K562 (cell line): ENCODE results near the gene YIF1A. TPM values are rescaled to one million over a fixed set of nuclear protein-coding genes. Genes with fewer than 3 reads are reported as not detected.

Experiments
- CHD4 ChIP-seq: fragments of 200-600 bp; sonication (generic); IDR thresholded peaks from 3 replicates; pipeline ENCODE4 v1.6.1; 2012; ENCODE audit warnings: low read depth, mild to moderate bottlenecking, mixed read lengths, low read length, inconsistent platforms; ENCODE audit not compliant: insufficient read depth, insufficient replicate concordance, poor library complexity, severe bottlenecking
- ESRRA ChIP-seq: fragments of 450-650 bp; IDR thresholded peaks from 2 replicates; pipeline ENCODE4 v1.6.1; 2014; ENCODE audit warnings: low read depth, mild to moderate bottlenecking, moderate library complexity, borderline replicate concordance
- EZH2 ChIP-seq: IDR thresholded peaks from 2 replicates; pipeline ENCODE4 v1.6.1; 2012; ENCODE audit warnings: low read depth, mild to moderate bottlenecking, inconsistent platforms, low read length, borderline replicate concordance
- FOXK1 ChIP-seq: sonication (generic); formaldehyde crosslinking; IDR thresholded peaks from 2 replicates; pipeline ENCODE4 v1.8.0; 2022; ENCODE audit warnings: missing genetic modification reagents, mild to moderate bottlenecking, borderline replicate concordance
- HDAC8 ChIP-seq: fragments of 450-650 bp; IDR thresholded peaks from 2 replicates; pipeline ENCODE4 v1.6.1; 2016; ENCODE audit warnings: mild to moderate bottlenecking, missing genetic modification characterization, moderate library complexity, missing compliant biosample characterization
- MCM5 ChIP-seq: fragments of 450-650 bp; IDR thresholded peaks from 2 replicates; pipeline ENCODE4 v1.6.1; 2016; ENCODE audit warnings: low read depth
- PTRF ChIP-seq: fragments of 450-650 bp; IDR thresholded peaks from 2 replicates; pipeline ENCODE4 v1.6.1; 2016; ENCODE audit warnings: mild to moderate bottlenecking, missing genetic modification characterization, missing compliant biosample characterization
- SRSF7 ChIP-seq: fragments of 200-400 bp; formaldehyde crosslinking; optimal IDR thresholded peaks from 2 replicates; pipeline ENCODE3; 2017; ENCODE audit warnings: mild to moderate bottlenecking, low read depth, low read length
- TFAM ChIP-seq: fragments of 250-450 bp; sonication (Bioruptor Pico); conservative IDR thresholded peaks from 2 replicates; pipeline ENCODE4 v1.5.0; 2021; ENCODE audit warnings: mild to moderate bottlenecking, moderate library complexity
- TRIM28 ChIP-seq: fragments of 450-650 bp; IDR thresholded peaks from 2 replicates; pipeline ENCODE4 v1.6.1; 2017
- ZBTB8A ChIP-seq: fragments of 450-650 bp; IDR thresholded peaks from 2 replicates; pipeline ENCODE4 v1.6.1; 2018; ENCODE audit warnings: mild to moderate bottlenecking, moderate library complexity; ENCODE audit not compliant: partially characterized antibody
- ZNF146 ChIP-seq: IDR thresholded peaks from one replicate; pipeline ENCODE4 v1.6.1; 2018; ENCODE audit warnings: missing compliant biosample characterization; ENCODE audit not compliant: unreplicated experiment
- ZNF41 ChIP-seq: fragments of 250-450 bp; sonication (Bioruptor Pico); conservative IDR thresholded peaks from 2 replicates; pipeline ENCODE4 v1.4.0; 2020; ENCODE audit warnings: mild to moderate bottlenecking
- polyA plus RNA-seq, 8 experiments: library from polyadenylated mRNA; depleted of rRNA in 4 of 8; stranded (reverse) in 5 of 8; unstranded in 3 of 8; fragments of >200 nt; fragmentation: Nextera tagmentation in 2 of 8; fragmentation: Illumina TruSeq in 1 of 8; extraction: Ambion mirVana in 2 of 8; extraction: Trizol in 1 of 8; gene quantifications; 2 replicates each; pipeline versions ENCODE4 v1.2.1 to v1.2.3, GENCODE V29; 2011 to 2014; ENCODE audit warnings: inconsistent platforms in 1 of 8, missing spikeins in 1 of 8
- total RNA-seq, 7 experiments: library from RNA; depleted of rRNA in 6 of 7; stranded (reverse); fragments of >200 nt in 6 of 7; fragmentation: Illumina TruSeq in 2 of 7; extraction: Trizol in 2 of 7; gene quantifications; 2 replicates each; pipeline versions ENCODE4 v1.2.1 to v1.2.3, GENCODE V29; 2011 to 2021; ENCODE audit warnings: low replicate concordance in 1 of 7
- TF ChIP-seq, protein P1 (sequence below), 2 experiments: fragments of 250-450 bp in 1 of 2; fragments of 450-650 bp in 1 of 2; sonication (Bioruptor Pico) in 1 of 2; IDR thresholded peaks; 2 replicates each; pipeline versions ENCODE4 v1.6.1 to v1.8.0; 2016 to 2021; ENCODE audit warnings: mild to moderate bottlenecking in 2 of 2, moderate library complexity in 2 of 2, missing compliant biosample characterization in 1 of 2, missing genetic modification characterization in 1 of 2
- TF ChIP-seq, protein P2 (sequence below), 2 experiments: IDR thresholded peaks in 1 of 2; conservative IDR thresholded peaks in 1 of 2; 2 replicates each; pipeline ENCODE4 v1.6.1; 2016; ENCODE audit warnings: low read depth in 2 of 2, mild to moderate bottlenecking in 1 of 2, missing compliant biosample characterization in 1 of 2, missing genetic modification characterization in 1 of 2, moderate library complexity in 1 of 2
- TF ChIP-seq, protein P3 (sequence below): fragments of 450-650 bp; IDR thresholded peaks from 2 replicates; pipeline ENCODE4 v1.6.1; 2016; ENCODE audit warnings: low read depth

YIF1A gene
- total and polyA plus RNA-seq, 9 of the 15 experiments (the other 6 are each of a cell fraction or from before 2014, with no cell fraction given), result 8.6 to 121 (median 77.2) TPM

DNA sequence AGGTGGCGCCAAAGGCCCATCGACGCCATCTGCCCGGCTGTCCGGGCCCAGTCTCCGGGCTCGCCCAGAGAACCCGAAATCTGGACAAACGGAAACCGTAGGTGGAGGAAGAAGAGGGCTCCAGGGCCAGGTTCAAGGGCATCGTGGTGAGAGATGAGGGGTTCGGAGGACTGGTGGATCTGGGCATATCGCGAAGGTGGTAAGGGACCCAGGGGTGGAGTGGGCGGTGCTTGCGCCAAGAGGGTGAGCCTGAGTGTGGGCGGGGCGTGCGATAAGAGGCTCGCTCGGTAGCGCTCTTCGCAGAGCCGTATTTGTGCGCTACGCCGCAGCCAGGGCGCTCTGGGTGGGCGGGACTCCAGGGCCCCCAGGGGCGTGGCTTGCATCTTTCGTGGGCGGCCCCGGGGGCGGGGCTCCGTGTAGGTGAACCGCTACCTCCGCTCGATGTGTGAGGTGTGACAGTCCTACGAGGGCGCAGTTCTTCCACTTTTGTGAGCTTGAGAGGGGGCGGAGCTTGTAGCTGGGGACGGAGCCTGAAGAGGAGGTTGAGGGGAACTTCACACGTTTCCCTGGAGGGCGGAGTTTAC is 23.1 kb upstream of the YIF1A start (continued):
- TF ChIP-seq, protein P1, sequence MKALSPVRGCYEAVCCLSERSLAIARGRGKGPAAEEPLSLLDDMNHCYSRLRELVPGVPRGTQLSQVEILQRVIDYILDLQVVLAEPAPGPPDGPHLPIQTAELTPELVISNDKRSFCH (CRISPR knock-in tag; IDR thresholded peaks at IDR 0.05), result no peak
- TF ChIP-seq, protein P1 (tag; IDR thresholded peaks at IDR 0.05), result 0 out of 2 replicates have a peak, but pooled peaks have one; percentile 62
- TF ChIP-seq CHD4, result no peak
- no peak for TF ChIP-seq ZNF146 (CRISPR knock-in tag)
- TF ChIP-seq ESRRA, result no peak
- TF ChIP-seq ZBTB8A, result no peak
- TF ChIP-seq TFAM (CRISPR knock-in tag), result no peak
- TF ChIP-seq, protein P2, sequence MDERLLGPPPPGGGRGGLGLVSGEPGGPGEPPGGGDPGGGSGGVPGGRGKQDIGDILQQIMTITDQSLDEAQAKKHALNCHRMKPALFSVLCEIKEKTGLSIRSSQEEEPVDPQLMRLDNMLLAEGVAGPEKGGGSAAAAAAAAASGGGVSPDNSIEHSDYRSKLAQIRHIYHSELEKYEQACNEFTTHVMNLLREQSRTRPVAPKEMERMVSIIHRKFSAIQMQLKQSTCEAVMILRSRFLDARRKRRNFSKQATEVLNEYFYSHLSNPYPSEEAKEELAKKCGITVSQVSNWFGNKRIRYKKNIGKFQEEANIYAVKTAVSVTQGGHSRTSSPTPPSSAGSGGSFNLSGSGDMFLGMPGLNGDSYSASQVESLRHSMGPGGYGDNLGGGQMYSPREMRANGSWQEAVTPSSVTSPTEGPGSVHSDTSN (CRISPR knock-in tag; IDR thresholded peaks at IDR 0.05; ENCODE audit: low read depth), result no peak
- TF ChIP-seq, protein P2 (tag; conservative IDR thresholded peaks at IDR 0.05; ENCODE audit: low read depth), result no peak
- no peak for TF ChIP-seq EZH2
- TF ChIP-seq, protein P3, sequence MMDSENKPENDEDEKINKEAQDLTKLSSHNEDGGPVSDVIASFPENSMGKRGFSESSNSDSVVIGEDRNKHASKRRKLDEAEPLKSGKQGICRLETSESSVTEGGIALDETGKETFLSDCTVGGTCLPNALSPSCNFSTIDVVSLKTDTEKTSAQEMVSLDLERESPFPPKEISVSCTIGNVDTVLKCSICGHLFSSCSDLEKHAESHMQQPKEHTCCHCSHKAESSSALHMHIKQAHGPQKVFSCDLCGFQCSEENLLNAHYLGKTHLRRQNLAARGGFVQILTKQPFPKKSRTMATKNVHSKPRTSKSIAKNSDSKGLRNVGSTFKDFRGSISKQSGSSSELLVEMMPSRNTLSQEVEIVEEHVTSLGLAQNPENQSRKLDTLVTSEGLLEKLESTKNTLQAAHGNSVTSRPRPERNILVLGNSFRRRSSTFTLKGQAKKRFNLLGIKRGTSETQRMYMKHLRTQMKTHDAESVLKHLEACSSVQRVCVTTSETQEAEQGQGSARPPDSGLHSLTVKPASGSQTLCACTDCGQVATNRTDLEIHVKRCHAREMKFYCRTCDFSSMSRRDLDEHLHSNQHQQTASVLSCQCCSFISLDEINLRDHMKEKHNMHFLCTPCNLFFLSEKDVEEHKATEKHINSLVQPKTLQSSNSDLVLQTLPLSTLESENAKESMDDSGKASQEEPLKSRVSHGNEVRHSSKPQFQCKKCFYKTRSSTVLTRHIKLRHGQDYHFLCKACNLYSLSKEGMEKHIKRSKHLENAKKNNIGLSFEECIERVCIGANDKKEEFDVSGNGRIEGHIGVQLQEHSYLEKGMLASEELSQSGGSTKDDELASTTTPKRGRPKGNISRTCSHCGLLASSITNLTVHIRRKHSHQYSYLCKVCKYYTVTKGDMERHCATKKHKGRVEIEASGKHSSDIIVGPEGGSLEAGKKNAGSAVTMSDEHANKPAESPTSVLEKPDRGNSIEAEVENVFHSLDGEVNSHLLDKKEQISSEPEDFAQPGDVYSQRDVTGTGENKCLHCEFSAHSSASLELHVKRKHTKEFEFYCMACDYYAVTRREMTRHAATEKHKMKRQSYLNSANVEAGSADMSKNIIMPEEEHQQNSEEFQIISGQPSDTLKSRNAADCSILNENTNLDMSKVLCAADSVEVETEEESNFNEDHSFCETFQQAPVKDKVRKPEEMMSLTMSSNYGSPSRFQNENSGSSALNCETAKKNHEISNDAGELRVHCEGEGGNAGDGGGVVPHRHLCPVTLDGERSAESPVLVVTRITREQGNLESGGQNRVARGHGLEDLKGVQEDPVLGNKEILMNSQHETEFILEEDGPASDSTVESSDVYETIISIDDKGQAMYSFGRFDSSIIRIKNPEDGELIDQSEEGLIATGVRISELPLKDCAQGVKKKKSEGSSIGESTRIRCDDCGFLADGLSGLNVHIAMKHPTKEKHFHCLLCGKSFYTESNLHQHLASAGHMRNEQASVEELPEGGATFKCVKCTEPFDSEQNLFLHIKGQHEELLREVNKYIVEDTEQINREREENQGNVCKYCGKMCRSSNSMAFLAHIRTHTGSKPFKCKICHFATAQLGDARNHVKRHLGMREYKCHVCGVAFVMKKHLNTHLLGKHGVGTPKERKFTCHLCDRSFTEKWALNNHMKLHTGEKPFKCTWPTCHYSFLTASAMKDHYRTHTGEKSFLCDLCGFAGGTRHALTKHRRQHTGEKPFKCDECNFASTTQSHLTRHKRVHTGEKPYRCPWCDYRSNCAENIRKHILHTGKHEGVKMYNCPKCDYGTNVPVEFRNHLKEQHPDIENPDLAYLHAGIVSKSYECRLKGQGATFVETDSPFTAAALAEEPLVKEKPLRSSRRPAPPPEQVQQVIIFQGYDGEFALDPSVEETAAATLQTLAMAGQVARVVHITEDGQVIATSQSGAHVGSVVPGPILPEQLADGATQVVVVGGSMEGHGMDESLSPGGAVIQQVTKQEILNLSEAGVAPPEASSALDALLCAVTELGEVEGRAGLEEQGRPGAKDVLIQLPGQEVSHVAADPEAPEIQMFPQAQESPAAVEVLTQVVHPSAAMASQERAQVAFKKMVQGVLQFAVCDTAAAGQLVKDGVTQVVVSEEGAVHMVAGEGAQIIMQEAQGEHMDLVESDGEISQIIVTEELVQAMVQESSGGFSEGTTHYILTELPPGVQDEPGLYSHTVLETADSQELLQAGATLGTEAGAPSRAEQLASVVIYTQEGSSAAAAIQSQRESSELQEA, result no peak; the same call in 1 of the 2 replicates
- TF ChIP-seq FOXK1 (CRISPR knock-in tag), result no peak
- no peak for TF ChIP-seq HDAC8 (tag)
- TF ChIP-seq ZNF41, result no peak
- TF ChIP-seq MCM5, result no peak
- no peak for TF ChIP-seq TRIM28
- TF ChIP-seq PTRF, result no peak
- TF ChIP-seq SRSF7, result no peak
